Measurements from ENCODE around the gene LHX5. TPM values are rescaled to one million over a fixed set of nuclear protein-coding genes. Genes with fewer than 3 reads are reported as not detected.

The LHX5 gene
- total RNA-seq, 1 donor from 2014 or later, result not detected

DNA sequence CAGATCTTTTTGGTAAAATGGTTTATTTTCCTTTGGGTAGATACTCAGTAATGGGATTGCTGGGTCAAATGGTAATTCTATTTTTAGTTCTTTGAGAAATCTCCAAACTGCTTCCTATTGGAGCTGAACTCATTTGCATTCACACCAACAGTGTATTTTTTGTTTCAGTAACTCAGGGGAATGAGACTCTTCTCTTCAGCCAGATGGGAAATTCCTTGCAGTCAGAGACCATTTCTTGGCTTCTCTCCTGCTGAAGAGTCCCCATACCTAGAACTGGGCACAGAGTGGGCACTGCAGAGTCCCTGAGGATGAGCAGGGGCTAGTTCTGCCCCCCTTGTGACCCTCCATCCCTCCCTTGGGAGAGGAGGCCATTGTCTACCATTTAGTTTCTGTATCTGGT, 38.7 kb downstream of the LHX5 start:
- Histone ChIP-seq H3K4me3 (no peak overlapping the region), H3K36me3 (no peaks in the 10 kb centered on the region), H3K9me3 (no peaks in the 10 kb centered on the region), H3K27ac (no peak overlapping the region), H3K27me3 (no peaks in the 10 kb centered on the region), H3K4me1 (no peaks in the 10 kb centered on the region)
- DNase-seq, result no peak
- TF ChIP-seq CTCF (IDR thresholded peaks at IDR 0.05), result no peak
- intact Hi-C loops (cut with DNase I), result no loop called here
- ATAC-seq, result no peak

- no peak for ATAC-seq
- DNase-seq, result no peak
- intact Hi-C loops (cut with DNase I), result loop anchor here (10.0 kb wide), 1 partner anchor 234 kb away; no protein-coding TSS in a partner anchor
- Histone ChIP-seq H3K4me1 (peaks cover 3% of the 10 kb centered on the region), H3K27me3 (no peaks in the 10 kb centered on the region), H3K36me3 (no peaks in the 10 kb centered on the region), H3K4me3 (no peak overlapping the region), H3K9me3 (no peaks in the 10 kb centered on the region), H3K27ac (no peak overlapping the region)
- TF ChIP-seq CTCF (IDR thresholded peaks at IDR 0.05), result no peak
Measured at GRCh38 chr12:113428482-113428881, 43.2 kb downstream of the LHX5 start.

DNA sequence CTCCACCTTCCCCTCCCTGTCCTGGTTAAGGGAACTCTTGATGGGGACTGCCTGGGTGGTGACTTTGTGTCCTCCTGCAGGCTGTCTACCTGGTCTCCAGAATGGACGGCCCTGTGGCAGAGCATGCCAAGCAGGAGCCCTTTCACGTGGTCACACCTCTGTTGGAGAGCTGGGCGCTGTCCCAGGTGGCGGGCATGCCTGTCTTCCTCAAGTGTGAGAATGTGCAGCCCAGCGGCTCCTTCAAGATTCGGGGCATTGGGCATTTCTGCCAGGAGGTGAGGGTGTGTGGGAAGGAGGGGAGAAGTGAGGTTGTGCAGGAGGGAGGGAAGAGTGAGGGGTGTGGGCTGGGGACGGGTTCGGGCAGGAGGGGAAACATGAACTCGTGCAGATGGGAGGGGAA, 43.8 kb downstream of the LHX5 start:
- intact Hi-C loops (cut with DNase I), result loop anchor here (10.0 kb wide), 1 partner anchor 233 kb away; no protein-coding TSS in a partner anchor
- H3K27me3 ChIP-seq, result no peaks in the 10 kb centered on the region
- peaks cover 6% of the 10 kb centered on the region for H3K4me1 ChIP-seq
- ATAC-seq, result no peak
- TF ChIP-seq CTCF (IDR thresholded peaks at IDR 0.05), result no peak
- DNase-seq, result no peak
- no peak overlapping the region for H3K4me3 ChIP-seq
- no peak overlapping the region for H3K27ac ChIP-seq
- H3K36me3 ChIP-seq, result no peaks in the 10 kb centered on the region
- H3K9me3 ChIP-seq, result no peaks in the 10 kb centered on the region

DNA sequence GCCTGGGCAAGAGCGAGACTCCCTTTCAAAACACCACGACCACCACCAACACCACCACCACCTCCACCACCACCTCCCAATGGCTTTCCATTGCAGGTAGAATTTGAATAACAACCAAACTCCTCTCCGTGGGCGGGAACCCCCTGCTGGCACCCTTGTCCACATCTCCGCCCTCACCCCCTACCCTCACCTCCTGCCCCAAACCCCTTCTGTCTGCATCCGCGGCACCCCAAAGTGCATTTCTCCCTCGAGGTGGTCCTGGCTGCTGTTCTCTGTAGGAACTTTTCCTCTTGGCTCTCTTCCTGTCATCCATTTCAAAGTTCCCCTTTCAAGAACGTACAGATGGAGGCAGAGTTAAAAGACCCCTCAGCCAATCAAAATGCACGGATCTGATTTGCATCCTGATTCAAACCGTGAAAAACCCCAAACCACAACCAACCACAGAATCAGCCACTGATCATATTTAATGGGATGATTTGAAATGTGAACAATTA, 45.7 kb downstream of the LHX5 start:
- intact Hi-C loops (cut with DNase I), result loop anchor here (10.0 kb wide), 1 partner anchor 231 kb away; no protein-coding TSS in a partner anchor
- Histone ChIP-seq H3K9me3 (no peaks in the 10 kb centered on the region), H3K36me3 (no peaks in the 10 kb centered on the region), H3K4me1 (peaks cover 15% of the 10 kb centered on the region), H3K27ac (no peak overlapping the region), H3K4me3 (no peak overlapping the region), H3K27me3 (no peaks in the 10 kb centered on the region)
- ATAC-seq (no peak), DNase-seq (no peak)
- TF ChIP-seq CTCF (IDR thresholded peaks at IDR 0.05), result no peak

DNA sequence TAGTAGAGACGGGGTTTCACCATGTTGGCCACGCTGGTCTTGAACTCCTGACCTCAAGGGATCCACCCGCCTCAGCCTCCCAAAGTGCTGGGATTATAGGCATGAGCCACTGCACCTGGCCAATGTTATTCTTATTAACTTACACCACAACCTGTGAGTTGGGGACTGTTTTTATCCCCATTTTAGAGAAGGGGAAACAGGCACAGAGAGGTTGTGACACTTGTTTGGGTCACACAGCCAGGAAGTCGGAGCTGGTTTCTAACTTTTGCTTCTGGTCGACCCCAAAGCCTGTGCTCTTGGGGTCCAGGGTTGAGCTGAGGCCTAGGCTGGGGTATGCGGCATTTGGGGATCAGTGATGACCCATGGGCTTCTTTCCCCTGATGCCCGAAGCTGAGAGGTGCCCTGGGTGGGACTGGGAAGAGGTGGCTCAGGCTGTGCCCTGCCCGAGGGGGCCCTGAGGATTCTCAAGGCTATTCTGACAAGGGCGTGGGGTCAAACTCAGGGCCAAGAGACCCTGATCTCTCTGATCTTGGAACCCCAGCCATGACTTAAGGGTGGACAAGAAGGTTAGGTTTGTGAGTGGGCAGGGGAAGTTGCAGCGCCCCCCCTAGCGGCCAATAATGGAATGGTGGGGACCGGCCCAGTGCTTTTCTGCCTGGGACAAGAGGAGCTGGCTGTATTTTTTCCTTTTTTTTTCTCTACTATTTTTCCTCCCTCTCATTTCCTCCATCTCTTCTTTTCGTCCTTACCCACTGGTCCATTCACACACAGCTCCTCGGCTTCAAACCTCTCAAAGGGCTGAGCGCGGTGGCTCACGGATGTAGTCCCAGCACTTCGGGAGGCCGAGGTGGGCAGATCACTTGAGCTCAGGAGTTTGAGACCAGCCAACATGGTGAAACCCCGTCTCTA, 46.5 kb downstream of the LHX5 start:
- Histone ChIP-seq H3K27me3 (no peaks in the 10 kb centered on the region), H3K9me3 (no peaks in the 10 kb centered on the region), H3K27ac (no peak overlapping the region), H3K36me3 (no peaks in the 10 kb centered on the region), H3K4me3 (no peak overlapping the region), H3K4me1 (peaks cover 15% of the 10 kb centered on the region)
- peak; percentile 86 for TF ChIP-seq CTCF (IDR thresholded peaks at IDR 0.05)
- intact Hi-C loops (cut with DNase I), result loop anchor here (10.0 kb wide), 1 partner anchor 230 kb away; no protein-coding TSS in a partner anchor
- peak; percentile 67 for ATAC-seq
- peak; percentile 80 for DNase-seq
